Left forelimb (tissue), 1 donor: ENCODE measurements around the gene BANF1.

Experiments
- DNase-seq: peaks from one replicate; pipeline ENCODE4 v3.0.0-alpha.2; 2018; ENCODE audit warnings: low spot score

Gene BANF1

GRCh38 chr11:66039765-66040164 is 37.5 kb downstream of the BANF1 start:
- no peak for DNase-seq

- no peak for DNase-seq
These were observed 40.1 kb downstream of the BANF1 start for GRCh38 chr11:66042227-66042995.

DNA sequence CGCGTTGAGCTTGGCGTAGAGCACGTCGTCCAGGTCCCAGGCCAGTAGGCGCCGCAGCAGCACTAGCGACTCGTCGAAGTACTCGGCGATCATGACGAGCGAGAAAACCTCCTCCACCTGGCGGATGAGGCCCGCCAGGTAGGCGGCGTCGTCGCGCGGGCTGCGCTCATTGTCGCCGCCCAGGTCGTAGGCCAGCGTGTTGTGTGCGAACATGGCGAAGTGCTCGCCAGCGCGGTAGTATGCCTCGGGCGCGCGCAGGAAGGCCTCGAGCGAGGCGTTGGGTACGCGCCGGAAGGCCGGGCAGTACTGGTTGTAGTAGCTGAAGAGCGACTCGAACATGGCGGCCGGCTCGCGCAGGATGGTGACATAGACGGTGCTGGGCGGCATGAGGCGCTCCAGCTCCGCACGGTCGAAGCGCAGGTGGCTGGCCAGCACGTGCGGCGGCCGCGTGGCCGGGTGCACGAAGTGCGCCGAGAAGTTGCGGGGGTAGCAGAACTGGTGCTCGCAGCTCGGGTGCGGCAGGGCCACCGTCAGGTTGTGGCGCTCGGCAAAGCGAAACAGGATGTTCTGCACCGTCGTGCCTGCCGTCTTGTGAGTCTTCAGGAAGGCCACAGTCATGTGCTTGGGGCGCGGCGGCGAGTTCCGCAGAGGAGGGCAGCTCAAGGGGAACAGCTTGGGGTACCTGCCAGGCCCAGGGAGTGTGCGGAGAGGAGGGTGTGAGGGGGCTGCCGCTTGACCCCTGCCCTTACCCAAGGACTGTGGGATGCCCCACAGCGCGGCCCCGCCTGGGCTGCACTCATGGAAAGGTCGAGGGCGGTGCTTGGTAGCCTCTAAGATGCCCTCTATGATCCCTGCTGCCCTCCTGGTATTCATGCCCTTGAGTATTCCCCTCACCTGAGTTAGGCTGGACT is 40.9 kb downstream of the BANF1 start:
- no peak for DNase-seq

GRCh38 chr11:66044757-66045156 is 42.5 kb downstream of the BANF1 start:
- no peak for DNase-seq

- peak; percentile 80 for DNase-seq
These were observed 42.9 kb downstream of the BANF1 start for GRCh38 chr11:66045177-66045639.

DNA sequence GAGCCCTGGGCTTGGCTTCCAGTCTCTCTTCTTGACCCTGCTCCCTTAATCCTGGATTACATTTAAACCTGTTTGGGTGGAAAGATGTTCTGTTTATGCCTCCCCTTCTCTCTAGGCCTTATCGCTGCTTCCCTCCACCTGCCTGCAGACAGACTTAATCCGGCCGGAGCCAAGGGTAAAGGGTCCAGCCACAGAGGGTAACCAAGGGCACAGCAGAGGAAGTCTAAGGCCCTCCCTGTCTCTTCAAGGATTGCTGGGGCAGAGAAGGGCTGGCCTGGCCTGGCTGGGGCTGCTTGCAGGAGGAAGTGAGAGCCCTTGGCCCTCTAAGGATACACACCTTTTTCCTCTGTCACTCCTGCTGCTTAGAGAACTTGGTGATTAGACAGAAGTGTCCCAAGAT is 44.6 kb downstream of the BANF1 start:
- DNase-seq: no peak

GRCh38 chr11:66047541-66048365 is 45.5 kb downstream of the BANF1 start:
- no peak for DNase-seq

DNA sequence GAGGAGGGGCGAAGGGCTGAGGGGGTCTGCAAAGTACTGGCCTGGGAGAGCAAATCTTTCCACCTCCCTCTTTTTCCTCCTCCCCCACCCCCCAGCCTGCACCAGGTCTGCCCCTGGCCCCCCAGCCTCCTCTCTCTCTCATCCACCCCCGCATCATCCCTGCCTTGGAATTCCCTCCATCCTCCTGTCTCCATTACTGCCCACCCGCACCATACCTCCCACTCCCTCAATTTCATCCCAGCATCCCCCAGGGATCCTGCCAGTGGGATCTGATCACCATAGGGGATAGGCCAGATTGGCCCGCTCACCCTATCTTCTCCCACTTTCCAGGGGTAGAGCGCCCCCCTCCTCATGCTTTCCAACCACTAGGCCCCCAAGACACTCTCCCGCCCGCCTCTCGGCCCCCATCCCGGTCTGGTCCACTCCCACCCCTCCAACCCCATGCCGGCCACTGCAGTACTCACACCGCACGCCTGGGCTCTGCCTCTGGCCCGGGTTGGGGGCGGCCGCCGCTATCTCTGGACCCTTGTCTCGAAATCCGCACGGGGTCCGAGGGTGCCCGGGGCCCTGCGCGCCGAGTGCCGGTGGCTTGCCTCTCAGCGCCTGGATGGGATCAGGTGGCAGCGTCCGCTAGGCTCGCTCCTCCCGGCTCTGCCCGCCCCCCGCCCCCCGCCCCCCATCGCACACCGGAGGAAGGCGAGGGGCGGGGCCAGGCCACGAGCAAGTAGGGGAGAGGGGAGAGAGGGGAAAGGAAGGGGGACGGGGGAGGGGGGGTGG is 46.4 kb downstream of the BANF1 start, which contains the start of gene GAL3ST3:
TSS of gene GAL3ST3 (minus strand) at position 615 of the 777 bp plus-strand sequence. CDS start 3,746 bp downstream, outside the sequence.
- no peak for DNase-seq

- no peak for DNase-seq
These were observed 48.4 kb downstream of the BANF1 start for GRCh38 chr11:66050581-66051231.

DNA sequence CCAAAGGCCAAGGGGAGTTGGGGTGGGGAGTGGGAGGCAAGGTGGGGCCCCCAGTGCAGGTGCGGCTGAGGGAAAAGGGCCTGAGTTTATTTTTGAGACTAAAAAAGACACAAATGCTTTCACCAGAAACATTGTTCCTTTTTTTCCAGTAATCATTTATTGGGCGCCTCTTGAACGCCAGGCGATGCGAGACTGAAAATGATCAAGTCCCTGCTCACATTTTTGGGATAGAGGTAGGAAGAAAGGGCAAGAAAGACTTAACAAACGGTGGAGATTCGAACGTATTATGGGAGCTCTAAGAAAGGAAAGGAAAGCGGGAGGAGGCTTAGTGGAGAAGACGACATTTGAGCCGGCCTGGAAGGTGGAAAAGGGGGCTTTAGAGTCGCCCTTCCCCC is 49.1 kb downstream of the BANF1 start:
- no peak for DNase-seq

- DNase-seq: peak; percentile 98
These were observed 49.7 kb downstream of the BANF1 start, which contains the start of gene SF3B2 for GRCh38 chr11:66051766-66052663. Gene SF3B2, plus strand, starts transcription at chr11:66052364. Its CDS starts 21 bp downstream, at chr11:66052385.

- no peak for DNase-seq
These were observed 50.3 kb downstream of the BANF1 start for GRCh38 chr11:66052664-66052982.
